Right cardiac atrium (tissue), 5 donors: ENCODE measurements around the gene POLD3. TPM values are rescaled to one million over a fixed set of nuclear protein-coding genes. Genes with fewer than 3 reads are reported as not detected.

Experiments
- polyA plus RNA-seq: library from polyadenylated mRNA; stranded (reverse); fragments of 200-250 nt; gene quantifications from one replicate; pipeline ENCODE4 v1.2.3, GENCODE V29; 2013
- total RNA-seq, 4 donors: library from RNA; stranded (reverse); fragmentation: NEBNext Ultra II Directional; extraction: Animal tissue kit (Norgen Biotek cat#: 25700); gene quantifications; one replicate each; pipeline ENCODE4 v1.2.1, GENCODE V29; 2021
- donor health status: healthy with polysubstance abuse.
- donor health status: DM: no; HTN: yes; CAD: no.
- donor health status: DM: no; HTN: no; CAD: no.
- donor health status: DM: no; HTN: yes; CAD: no; lungs with severe emphysema.
- donor health status: DM: yes; HTN: yes; CAD: no.

Gene POLD3
- total and polyA plus RNA-seq, 5 donors = 4.4 to 9.3 (median 7.5) TPM

Other genes starting within 250 kb of the POLD3 start
- 1 to 10 TPM; 1.9 to 3.0 (median 2.6) TPM for gene PGM2L1, start 194.1 kb upstream of the POLD3 start, total RNA-seq
- gene PGM2L1, start 194.1 kb upstream of the POLD3 start, polyA plus RNA-seq = 0.84 TPM
- gene KCNE3, start 125.0 kb upstream of the POLD3 start, total RNA-seq = 1 to 10 TPM; 3.8 to 7.4 (median 4.8) TPM
- gene KCNE3, start 125.0 kb upstream of the POLD3 start, polyA plus RNA-seq = 2.2 TPM
- gene LIPT2, start 98.9 kb upstream of the POLD3 start, total RNA-seq = 1 to 10 TPM; 1.6 to 3.6 (median 2.7) TPM
- 1.5 TPM for gene LIPT2, start 98.9 kb upstream of the POLD3 start, polyA plus RNA-seq
- 10 to 100 TPM in 1 of 4 donors, 1 to 10 TPM in 3; 2.7 to 11.8 (median 3.2) TPM for gene CHRDL2, start 138.8 kb downstream of the POLD3 start, total RNA-seq
- gene CHRDL2, start 138.8 kb downstream of the POLD3 start, polyA plus RNA-seq = 0.97 TPM
- gene RNF169, start 156.3 kb downstream of the POLD3 start, total RNA-seq = 10 to 100 TPM in 3 of 4 donors, 1 to 10 TPM in 1; 9.9 to 11.6 (median 10.8) TPM
- 2.5 TPM for gene RNF169, start 156.3 kb downstream of the POLD3 start, polyA plus RNA-seq